ENCODE measurements around the gene SMYD3. TPM values are rescaled to one million over a fixed set of nuclear protein-coding genes. Genes with fewer than 3 reads are reported as not detected.

Gene SMYD3
- total RNA-seq, 2 donors from 2014 or later, result 13.5 to 20.8 TPM

DNA sequence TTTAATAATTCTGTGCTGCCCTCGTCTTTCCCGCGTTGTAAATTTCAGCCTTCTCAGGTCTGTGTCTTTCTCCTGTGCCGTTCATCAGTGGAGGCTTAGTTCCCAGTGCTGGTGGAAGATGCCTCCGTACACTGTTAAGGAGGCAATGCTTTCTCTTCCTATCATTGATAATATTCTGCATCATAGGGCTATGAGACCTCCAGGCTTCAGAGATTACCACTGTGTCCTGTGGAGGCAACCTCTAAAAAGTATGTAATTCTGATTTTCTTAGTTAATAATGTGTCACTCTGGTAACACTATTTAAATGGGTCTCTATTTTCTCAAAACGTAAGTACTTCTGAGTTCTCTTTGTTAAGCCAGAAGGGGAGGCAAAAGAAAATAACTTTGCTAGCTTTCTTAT is 538.3 kb downstream of the SMYD3 start:
- no peaks in the 10 kb centered on the region for H3K9me3 ChIP-seq
- no peak overlapping the region for H3K27ac ChIP-seq
- intact Hi-C loops (cut with DNase I), result no loop called here
- H3K27me3 ChIP-seq, result no peaks in the 10 kb centered on the region
- H3K36me3 ChIP-seq (replicated peaks in 1 of 2; ENCODE audit: insufficient read depth in 1 of 2, low read depth in 2 of 2), result no peaks in the 10 kb centered on the region
- no peak overlapping the region for H3K4me3 ChIP-seq
- no peaks in the 10 kb centered on the region for H3K4me1 ChIP-seq
- DNase-seq, result no peak
- TF ChIP-seq, protein P1, sequence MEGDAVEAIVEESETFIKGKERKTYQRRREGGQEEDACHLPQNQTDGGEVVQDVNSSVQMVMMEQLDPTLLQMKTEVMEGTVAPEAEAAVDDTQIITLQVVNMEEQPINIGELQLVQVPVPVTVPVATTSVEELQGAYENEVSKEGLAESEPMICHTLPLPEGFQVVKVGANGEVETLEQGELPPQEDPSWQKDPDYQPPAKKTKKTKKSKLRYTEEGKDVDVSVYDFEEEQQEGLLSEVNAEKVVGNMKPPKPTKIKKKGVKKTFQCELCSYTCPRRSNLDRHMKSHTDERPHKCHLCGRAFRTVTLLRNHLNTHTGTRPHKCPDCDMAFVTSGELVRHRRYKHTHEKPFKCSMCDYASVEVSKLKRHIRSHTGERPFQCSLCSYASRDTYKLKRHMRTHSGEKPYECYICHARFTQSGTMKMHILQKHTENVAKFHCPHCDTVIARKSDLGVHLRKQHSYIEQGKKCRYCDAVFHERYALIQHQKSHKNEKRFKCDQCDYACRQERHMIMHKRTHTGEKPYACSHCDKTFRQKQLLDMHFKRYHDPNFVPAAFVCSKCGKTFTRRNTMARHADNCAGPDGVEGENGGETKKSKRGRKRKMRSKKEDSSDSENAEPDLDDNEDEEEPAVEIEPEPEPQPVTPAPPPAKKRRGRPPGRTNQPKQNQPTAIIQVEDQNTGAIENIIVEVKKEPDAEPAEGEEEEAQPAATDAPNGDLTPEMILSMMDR (IDR thresholded peaks at IDR 0.05), result no peak
- TF ChIP-seq POLR2A (IDR thresholded peaks at IDR 0.05), result no peak
- 90 to 91% methylated on average over 6 of the region's 6 CpGs for WGBS, 2 donors
- no peak for ATAC-seq

DNA sequence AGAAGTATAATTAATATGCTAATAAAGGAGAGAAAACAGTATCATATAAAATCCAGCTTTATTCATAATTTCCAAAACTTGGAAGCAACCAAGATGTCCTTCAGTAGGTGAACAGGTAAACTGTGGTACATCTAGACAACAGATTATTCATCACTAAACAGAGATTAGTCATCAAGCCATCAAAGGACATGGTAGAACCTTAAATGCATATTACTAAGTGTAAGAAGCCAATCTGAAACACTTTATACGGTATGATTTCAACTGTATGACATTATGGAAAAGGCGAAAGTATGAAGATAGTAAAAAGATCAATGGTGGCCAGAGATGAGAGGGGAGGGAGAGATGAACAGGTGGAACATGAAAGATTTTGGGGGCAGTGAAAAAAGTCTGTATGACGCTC is 541.7 kb downstream of the SMYD3 start:
- no peaks in the 10 kb centered on the region for H3K9me3 ChIP-seq
- H3K27me3 ChIP-seq, result no peaks in the 10 kb centered on the region
- intact Hi-C loops (cut with DNase I), result no loop called here
- H3K36me3 ChIP-seq (replicated peaks in 1 of 2; ENCODE audit: insufficient read depth in 1 of 2, low read depth in 2 of 2), result no peaks in the 10 kb centered on the region
- TF ChIP-seq POLR2A (IDR thresholded peaks at IDR 0.05), result no peak
- TF ChIP-seq, protein P1 (IDR thresholded peaks at IDR 0.05), result no peak
- no peak overlapping the region for H3K4me3 ChIP-seq
- no peaks in the 10 kb centered on the region for H3K4me1 ChIP-seq
- 84 to 97% methylated on average over 3 of the region's 3 CpGs for WGBS, 2 donors
- no peak for DNase-seq
- no peak for ATAC-seq
- H3K27ac ChIP-seq, result no peak overlapping the region

DNA sequence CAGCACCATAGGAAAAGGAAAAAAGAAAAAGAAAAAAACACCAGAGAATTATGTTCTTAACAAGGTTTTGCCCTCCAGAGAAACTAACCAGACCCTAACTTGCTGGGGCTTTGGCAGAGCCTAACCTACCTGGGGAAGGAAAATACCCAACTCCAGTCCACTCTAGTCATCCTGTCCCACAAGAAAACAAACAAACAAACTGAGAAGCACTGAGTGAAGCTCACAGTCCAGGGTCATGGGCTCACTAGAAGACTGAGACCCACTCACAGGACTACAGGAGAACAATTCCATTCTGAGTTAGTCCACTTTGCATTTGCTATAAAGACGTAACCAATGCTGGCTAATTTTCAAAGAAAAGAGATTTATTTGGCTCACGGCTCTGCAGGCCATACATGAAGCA is 543.4 kb downstream of the SMYD3 start:
- DNase-seq (no peak), ATAC-seq (no peak)
- Histone ChIP-seq H3K36me3 (replicated peaks in 1 of 2; ENCODE audit: insufficient read depth in 1 of 2, low read depth in 2 of 2) (no peaks in the 10 kb centered on the region), H3K27me3 (no peaks in the 10 kb centered on the region), H3K4me3 (no peak overlapping the region), H3K9me3 (no peaks in the 10 kb centered on the region), H3K27ac (no peak overlapping the region), H3K4me1 (no peaks in the 10 kb centered on the region)
- intact Hi-C loops (cut with DNase I), result no loop called here
- 95% methylated on average over 2 of the region's 2 CpGs for WGBS, 2 donors
- TF ChIP-seq, protein P1 (IDR thresholded peaks at IDR 0.05), result no peak
- no peak for TF ChIP-seq POLR2A (IDR thresholded peaks at IDR 0.05)

DNA sequence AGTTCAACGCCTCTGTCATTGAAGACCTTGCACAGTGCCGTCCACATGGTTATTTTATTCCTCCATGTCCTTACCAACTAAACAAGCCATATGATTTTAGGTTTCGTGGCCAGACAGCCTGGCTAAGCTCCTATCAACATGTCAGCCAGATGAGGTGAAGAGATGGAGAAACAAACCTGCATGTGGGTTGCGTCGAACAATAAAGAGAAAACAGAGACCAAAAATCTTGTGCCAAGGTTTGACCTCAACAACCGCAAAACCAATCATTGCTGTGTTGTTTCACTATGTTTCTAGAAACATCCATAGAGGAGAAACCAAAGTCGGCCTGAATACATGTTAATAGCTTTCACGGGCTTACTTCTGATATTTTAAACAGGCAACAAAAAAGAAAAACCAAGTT is 544.6 kb downstream of the SMYD3 start:
- H3K27me3 ChIP-seq, result no peaks in the 10 kb centered on the region
- no peaks in the 10 kb centered on the region for H3K4me1 ChIP-seq
- no peak for DNase-seq
- intact Hi-C loops (cut with DNase I), result no loop called here
- WGBS, 2 donors, result 92 to 95% methylated on average over 8 of the region's 8 CpGs
- H3K4me3 ChIP-seq, result no peak overlapping the region
- no peak overlapping the region for H3K27ac ChIP-seq
- no peak for ATAC-seq
- no peaks in the 10 kb centered on the region for H3K9me3 ChIP-seq
- no peaks in the 10 kb centered on the region for H3K36me3 ChIP-seq (replicated peaks in 1 of 2; ENCODE audit: insufficient read depth in 1 of 2, low read depth in 2 of 2)
- TF ChIP-seq POLR2A (IDR thresholded peaks at IDR 0.05), result no peak
- TF ChIP-seq, protein P1 (IDR thresholded peaks at IDR 0.05), result no peak

DNA sequence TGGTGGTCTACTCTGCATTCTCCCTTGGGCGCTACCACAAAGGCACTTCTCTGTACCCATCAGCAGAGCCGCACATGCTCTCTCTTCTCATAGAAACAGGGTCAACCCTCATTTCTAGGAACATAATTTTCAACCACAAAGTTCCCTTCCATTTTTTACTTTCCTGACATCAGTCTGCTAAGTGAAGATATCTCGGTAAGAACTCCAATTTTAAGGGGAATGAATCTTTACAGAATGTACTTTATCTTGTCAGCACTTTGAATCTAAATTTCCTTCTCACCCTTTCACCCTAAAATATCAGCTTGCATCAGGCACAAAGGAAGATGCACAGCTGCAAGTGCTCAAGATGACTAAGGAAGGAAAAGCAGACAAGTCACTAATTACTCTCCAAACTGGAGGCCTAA is 545.9 kb downstream of the SMYD3 start:
- TF ChIP-seq POLR2A (IDR thresholded peaks at IDR 0.05), result no peak
- TF ChIP-seq, protein P1 (IDR thresholded peaks at IDR 0.05), result no peak
- 91 to 94% methylated on average over 3 of the region's 3 CpGs for WGBS, 2 donors
- ATAC-seq (no peak), DNase-seq (no peak)
- intact Hi-C loops (cut with DNase I), result no loop called here
- no peaks in the 10 kb centered on the region for H3K9me3 ChIP-seq
- no peak overlapping the region for H3K4me3 ChIP-seq
- H3K27me3 ChIP-seq, result no peaks in the 10 kb centered on the region
- no peak overlapping the region for H3K27ac ChIP-seq
- H3K4me1 ChIP-seq, result no peaks in the 10 kb centered on the region
- H3K36me3 ChIP-seq (replicated peaks in 1 of 2; ENCODE audit: insufficient read depth in 1 of 2, low read depth in 2 of 2), result no peaks in the 10 kb centered on the region
